CD4-positive, alpha-beta T cell treated with Interleukin-6 for 4 hours (primary cell): ENCODE measurements around the gene RAD54L.
"Not testable (repeated sequence)": the region's sequence is repeated elsewhere in the genome, so short reads cannot be mapped to it uniquely, and the experiment has no call there.

Experiments used
- DNase-seq: peaks from one replicate; pipeline ENCODE4 v3.0.0-alpha.2; 2020; ENCODE audit warnings: mixed read lengths

The RAD54L gene

DNA sequence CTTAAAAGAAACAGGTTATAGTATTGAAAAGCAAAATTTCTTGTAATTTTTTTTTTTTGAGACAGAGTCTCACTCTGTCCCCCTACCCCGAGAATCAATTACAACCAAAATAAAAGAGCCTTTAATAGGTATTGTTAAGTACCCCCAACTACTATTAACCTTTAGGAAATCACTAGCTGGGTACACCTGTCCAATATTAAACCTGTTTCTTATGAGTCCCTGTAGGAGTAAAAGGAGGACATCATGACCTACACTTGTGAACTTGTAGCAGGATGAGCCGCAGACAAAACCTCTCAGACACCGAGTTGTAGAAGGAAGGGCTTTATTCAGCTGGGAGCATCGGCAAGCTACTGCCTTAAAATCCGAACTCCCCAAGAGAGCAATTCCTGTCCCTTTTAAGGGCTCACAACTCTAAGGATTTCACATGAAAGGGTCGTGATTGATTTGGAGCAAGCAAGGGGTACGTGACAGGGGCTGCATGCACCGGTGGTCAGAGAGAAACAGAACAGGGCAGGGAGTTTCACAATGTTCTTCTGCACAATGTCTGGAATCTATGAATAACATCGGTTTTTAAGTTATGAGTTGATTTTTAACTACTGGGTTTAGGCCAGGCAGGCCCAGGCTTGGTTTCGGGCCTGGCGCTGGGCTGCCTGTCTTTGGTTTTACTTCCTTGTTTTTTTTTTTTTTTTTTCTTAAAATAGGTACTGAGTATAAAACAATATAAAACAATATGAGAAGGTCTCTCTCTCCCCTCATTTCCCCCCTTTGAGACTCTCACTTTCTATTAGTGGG is 77.9 kb downstream of the RAD54L start:
- DNase-seq: not testable (repeated sequence)
